ENCODE results near the gene INA.

INA gene

DNA sequence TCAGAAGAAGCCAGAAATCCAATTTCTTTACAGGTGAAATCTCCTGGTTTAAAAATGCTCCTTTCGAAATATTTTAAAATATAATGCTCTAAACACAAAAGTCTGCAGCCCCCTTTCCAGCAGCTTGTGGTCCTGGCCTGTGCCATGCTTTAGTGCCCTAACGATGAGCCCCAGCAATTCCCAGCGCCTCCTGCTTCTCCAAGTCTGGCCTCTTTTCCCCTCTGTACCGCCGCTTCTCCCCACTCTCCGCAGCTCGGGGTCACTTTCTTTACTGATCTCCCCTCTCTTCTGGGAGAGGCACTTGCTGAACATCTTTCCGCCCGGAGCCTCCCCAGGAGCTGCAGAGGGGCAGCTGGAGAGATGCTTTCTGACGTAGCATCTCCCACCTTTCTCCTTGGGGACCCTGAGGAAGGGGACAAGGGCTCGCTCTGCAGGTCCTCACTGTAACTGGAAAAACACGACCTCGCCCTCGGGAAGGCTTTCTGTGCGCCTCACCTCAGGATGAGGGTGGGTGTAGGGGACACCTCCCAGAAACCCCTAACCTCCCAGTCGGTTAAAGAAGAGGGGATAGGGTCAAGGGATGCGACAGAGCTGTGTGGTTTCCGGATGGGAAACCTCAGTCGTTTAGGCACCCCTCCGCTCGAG is 565 bp upstream of the INA start:
- no peak for ATAC-seq

DNA sequence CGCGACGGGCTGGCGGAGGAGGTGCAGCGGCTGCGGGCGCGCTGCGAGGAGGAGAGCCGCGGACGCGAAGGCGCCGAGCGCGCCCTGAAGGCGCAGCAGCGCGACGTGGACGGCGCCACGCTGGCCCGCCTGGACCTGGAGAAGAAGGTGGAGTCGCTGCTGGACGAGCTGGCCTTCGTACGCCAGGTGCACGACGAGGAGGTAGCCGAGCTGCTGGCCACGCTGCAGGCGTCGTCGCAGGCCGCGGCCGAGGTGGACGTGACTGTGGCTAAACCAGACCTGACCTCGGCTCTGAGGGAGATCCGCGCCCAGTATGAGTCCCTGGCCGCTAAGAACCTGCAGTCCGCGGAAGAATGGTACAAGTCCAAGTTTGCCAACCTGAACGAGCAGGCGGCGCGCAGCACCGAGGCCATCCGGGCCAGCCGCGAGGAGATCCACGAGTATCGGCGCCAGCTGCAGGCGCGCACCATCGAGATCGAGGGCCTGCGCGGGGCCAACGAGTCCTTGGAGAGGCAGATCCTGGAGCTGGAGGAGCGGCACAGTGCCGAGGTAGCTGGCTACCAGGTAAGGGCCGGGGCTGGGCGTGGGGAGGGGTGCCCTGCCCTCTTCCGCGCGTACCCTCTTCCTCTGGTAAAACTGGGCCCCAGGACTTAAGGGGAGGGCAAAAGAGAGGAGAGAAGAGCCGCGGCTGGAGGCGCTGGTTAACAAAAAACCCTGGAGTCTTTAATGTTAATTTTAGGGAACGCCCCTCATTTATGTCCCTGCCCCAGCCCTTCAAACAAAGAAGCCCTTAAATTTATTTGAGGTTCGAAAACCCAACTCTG is 987 bp downstream of the INA start:
- ATAC-seq, result no peak

DNA sequence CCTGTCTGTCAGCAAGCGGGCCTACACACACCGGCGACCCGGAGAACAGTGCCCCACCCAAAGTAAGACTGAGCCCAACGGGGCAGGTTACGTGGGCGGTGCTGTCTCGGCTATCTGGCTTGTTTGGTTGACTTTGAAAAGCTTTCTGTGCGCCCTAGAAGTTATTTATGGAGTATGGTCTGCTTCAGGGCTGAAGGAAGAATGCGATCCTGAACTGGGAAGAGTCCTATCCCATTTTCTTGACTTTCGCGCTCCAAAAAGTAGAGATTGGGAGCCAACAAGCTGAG is 1.5 kb downstream of the INA start:
- ATAC-seq, result no peak

DNA sequence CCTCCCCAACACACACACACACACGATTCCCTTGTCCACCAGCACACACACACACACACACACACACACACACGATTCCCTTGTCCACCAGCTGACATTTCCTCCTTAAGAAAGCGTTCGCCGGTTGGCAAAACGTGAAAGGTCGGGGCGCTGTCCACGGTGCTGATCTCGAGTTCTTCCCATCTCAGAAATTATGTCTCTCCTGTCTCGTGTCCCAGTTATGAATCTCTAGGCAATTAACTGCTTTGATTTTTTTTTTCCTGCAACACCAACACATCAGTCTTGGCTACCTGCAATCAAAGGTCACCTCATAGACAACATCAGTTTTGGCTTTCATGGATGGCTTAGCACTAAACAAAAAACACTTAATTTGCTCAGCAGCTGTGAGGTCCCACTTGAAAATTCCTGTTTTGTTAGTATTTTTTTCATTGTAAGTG is 1.9 kb downstream of the INA start:
- no peak for ATAC-seq

DNA sequence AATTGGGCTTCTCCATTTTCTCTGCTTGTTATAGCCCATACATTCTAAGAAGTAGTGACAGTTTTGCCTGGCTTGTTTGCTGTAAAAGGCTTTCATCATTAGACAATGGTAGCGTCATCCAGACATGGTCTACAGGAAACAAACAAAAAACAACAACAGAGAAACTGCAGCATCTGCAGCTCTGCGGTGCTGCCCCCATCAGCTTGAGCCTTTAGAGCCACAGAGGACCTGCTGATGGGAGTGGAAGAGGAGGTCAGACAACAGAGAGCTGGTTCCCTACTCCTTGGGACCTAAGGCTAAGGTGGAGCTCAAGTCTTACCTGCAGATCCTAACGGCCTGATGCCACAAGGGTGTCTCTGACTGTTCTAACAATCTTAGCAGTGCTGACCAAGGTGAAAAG is 3.1 kb downstream of the INA start:
- ATAC-seq, result no peak

DNA sequence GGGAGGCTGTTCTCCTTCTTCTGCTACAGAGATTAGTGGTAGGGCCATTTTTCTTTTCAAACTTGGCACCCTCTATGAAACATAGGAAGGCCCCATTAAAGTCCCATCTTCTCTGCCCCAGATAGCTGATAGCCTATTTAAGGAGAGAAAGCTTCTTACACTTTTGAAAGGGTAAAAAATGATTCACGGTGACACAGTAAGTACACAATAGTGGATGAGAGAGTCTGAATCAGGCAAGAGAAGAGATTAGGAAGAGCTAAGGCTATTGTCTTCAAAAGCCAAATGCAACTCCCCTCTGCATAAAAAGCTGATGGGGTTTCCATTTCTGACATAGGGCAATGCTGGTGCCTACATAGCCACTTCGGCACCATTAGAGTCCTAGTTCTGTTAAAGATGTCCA is 3.6 kb downstream of the INA start:
- ATAC-seq, result no peak

DNA sequence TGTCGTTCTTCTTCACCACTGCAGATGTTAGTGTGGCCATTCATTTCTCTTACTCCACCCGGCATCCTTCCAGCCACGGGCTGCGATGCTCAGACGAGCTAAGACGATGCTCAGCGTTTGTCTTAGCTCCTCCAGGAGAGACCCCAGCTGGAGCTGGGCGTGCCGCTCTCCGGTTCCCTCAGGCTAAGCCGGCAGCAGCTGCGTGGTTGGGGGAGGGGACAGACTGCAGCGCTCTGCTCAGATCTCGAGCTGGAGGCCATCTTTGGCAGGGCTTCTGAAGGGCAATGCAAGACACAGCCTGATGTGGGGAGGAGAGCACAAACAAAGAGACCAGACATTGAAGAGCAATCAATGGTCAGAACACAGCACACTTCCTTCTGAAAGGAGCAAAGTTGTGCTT is 4.8 kb downstream of the INA start:
- no peak for ATAC-seq

DNA sequence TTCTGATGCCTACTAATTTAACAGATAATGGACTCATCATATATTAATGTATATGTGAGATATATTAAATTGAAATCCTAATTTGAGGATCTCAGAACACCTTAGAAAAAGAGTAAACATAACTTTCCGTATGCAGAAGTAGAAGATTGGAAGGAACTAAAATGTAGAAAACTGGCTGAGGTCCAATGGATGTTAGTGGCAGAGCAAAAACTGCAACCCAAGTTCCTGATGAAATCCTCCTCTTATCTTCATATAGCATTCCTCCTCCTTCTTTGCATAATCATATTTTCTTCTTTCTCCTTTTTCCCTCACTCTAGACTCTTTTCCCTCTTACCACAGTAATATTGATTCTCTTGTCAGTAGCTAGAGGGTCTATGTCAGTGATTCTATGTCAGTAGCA is 6.0 kb downstream of the INA start:
- no peak for ATAC-seq

DNA sequence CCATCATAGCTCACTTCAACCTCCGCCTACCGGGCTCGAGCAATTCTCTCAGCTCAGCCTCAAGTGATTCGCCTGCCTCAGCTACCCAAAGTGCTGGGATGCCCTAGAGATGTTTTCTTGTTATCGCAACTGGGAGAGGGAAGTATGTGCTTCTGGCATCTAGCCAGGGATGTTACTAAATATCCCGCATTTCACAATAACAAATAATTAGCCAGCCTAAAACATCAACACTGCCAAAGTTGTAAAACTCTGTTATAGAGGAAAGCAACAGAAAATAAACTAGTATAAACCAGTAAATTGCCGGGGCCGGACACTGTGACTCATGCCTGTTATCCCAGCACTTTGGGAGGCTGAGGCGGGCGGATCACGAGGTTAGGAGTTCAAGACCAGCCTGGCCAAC is 7.2 kb downstream of the INA start:
- no peak for ATAC-seq

DNA sequence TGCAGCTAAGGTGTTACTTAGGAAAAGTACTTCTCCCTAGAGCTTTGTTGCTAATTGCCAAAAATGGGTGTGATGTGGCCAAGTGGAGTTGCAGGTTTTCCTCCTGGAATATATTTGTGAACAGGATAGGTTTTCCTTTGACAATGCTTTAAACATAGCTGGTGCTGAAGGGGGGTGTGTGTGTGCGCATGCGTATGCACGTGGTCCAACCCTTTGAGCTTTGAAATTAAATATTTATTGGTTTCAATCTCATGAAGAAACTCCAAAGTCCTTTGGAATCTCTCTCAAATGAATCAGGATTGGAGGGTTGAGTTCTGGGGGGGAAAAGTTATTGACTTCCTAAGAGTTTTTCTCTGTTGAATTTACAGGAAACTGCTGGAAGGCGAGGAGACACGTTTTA is 11.1 kb downstream of the INA start:
- no peak for ATAC-seq

DNA sequence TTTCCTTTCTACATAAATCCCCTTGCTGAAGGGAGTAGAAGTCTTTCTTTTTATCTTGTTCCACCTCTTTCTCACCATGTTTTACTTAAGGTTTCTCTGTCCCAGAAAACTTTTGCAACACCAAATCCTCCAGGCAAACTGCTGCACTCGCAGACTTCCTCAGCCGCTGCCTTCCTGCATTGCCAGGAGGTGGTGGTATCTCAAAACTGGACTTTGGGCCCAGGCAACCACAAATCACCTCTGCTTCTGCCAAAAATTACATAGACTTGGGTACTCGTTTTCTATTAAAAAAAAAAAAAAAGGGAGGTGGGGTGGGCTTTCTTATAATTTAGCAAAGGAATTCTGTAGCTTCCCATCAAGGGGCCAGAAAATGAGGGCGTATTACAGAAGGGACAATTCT is 14.7 kb downstream of the INA start:
- no peak for ATAC-seq

DNA sequence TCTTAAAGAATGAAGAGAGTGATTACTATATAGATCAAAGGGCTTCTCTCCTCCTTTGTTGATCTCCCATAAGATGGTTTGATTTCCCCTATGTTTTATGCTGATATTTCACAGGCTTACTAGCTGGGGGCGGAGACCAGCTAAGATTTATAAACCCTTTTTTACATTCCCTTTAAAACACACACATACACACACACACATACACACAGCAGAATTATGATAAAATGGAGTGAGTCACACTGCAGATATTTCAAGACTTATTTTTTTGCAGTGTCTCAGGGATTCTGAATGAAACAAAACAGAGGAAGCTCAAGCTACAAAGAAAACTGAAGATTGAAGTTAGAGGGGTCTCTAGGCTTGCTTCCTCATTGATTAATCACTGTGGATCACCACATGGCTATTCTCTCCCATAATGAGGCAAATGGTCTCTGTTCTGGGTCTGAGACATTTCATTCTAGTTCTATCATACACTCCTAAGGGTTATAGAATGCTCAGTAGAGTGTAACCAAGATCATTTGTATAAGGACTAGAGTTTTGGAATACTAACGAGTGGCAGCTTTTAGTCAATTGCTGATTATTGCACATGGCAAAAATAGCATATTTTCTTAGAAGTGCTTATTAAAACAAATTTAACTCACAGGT is 18.6 kb downstream of the INA start:
- ATAC-seq, result no peak

DNA sequence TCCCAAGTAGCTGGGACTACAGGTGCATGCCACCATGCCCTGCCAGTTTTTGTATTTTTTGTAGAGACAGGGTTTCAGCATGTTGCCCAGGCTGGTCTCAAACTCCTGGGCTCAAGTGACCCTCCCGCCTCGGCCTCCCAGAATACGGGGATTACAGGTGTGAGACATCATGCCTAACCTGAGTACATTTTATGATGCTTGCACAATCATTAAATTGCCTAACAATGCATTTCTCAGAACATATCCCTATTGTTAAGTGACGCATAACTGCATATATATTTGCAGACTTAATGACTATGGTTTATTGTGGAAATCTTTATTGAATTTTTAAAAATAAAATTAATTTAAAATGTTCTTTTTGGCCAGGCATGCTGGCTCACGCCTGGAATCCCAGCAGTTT is 30.7 kb downstream of the INA start:
- no peak for ATAC-seq

DNA sequence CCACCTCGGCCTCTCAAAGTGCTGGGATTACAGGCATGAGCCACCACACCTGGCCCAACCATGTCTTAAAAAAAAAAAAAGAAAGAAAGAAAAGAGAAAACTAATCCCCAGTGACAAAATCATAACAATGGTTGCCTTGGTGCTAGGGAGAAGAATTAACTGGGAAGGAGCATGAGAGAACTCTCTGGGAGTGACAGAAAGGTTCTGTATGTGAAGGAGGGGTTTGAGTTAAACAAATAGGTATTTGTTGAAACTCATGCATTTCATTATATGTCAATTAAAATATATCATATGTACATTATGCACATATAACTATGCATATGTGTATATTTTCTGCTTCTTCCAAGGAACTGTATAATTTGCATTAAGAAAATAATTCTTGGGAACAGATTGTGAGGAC is 33.3 kb downstream of the INA start:
- no peak for ATAC-seq

DNA sequence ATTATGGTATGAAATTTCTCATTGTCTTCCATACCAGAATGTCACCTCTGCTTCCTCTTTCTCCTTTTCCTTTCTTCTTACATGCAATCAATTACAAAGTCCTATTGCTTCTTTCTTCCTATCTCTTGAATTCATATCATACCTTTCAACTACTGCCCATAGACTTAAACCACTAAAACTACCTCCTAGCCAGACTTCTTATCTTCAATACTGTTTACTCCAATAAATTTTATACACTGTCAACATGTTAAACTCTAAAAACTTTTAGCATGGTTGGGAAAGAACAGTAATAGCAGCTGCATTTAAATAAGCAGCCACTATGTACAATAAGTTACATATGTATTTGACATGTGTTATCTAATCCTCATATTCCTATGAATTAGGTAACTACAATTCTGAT is 39.1 kb downstream of the INA start:
- ATAC-seq, result no peak

DNA sequence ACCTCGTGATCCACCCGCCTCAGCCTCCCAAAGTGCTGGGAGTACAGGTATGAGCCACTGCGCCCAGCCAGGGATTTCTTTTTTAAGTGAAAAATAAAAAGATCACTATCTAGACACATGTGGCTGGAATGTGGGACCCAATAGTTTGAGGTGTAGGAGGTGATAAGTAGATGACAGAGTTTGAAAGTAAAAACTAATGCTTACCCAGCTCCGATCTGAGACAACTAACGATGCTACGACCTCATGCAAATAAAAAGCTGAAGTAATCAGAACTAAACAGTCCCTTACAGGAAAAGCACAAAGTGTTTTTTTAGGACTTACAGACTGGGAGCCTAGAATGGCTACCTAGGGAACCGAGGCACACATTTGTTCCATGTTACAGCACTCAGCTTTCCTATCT is 51.0 kb downstream of the INA start:
- no peak for ATAC-seq

DNA sequence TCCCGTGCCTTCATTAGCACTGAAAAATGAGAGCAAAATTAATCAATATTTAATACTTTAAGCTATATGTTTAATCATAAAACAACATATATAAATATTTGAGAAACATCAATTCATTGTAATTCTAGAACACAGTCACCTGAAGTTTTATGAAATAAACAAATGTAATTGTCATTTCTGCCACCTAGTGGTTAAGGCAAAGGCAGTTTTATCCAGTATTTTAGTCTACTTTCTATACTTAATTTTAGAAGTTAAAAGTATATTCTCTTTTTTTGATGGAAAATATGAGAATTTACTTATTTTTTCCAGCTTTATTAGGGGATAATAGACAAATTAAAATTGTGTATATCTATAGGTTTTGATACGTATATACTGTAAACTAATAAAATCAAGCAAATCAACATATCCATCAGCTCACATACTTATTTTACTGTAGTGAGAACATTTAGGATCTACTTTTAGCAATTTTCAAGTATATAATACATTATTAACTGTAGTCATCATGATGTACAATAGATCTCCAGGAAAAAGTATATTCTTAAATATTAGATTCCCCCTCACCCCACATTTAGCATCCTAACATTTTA is 57.1 kb downstream of the INA start:
- no peak for ATAC-seq

DNA sequence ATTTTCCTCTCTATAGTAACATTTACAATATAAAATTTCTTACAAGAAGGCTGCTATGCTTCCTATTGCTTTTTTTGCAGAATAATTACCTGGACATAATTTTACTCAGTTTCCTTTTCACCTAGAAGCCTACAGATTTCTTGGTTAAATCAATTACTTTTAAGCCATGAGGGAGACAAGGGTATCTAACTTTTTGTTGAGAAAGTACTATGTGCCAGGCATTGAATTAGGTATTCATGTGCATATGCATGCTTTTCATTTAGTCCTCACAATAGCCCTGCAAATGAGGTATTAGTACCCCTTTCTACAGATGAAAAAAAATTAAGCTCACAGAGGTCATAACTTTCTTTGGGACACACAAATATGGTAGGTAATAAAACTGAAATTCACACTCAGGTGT is 57.6 kb downstream of the INA start:
- no peak for ATAC-seq

DNA sequence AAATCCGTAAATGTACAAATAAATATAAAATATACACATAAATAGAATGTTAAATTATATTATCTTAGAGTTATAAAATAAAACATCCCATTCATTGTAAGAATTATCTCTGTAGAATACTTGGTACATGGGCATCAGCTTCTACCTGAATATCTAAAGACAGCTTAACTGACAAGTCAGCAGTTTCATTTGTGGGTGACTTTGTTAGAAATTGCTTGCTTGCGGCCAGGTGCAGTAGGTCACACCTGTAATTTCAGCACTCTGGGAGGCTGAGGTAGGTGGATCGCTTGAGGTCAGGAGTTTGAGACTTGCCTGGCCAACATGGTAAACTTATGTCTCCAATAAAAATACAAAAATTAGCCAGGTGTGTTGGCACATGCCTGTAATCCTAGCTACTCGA is 59.4 kb downstream of the INA start:
- no peak for ATAC-seq
